Endothelial cell of umbilical vein (primary cell): ENCODE measurements around the gene SLC44A3. TPM values are rescaled to one million over a fixed set of nuclear protein-coding genes. Genes with fewer than 3 reads are reported as not detected.

Source experiments
- BruUV-seq: library from RNA; stranded (reverse); fragments of 400-500 nt; replicated peaks from 2 replicates; lab custom pipeline; 2021; lab: Mats Ljungman, UMichigan
- CTCF ChIA-PET: fragments of 300-600, 350-600 bp; sonication (Branson Sonifier 250); formaldehyde crosslinking; loops from one replicate; lab custom pipeline; 2021; ENCODE audit warnings: antibody characterized with exemption, inconsistent platforms; lab: Charles Lee
- POLR2A ChIA-PET: fragments of 300-600, 350-600 bp; sonication (Branson Sonifier 250); formaldehyde crosslinking; loops from one replicate; lab custom pipeline; 2021; ENCODE audit warnings: antibody characterized with exemption, inconsistent platforms; lab: Charles Lee
- DNase-seq: peaks from one replicate; pipeline ENCODE4 v3.0.0-alpha.2; 2011; ENCODE audit warnings: low read depth, low spot score
- FAIRE-seq: peaks from 2 replicates; lab custom pipeline; 2011; peaks lifted over from hg19 to GRCh38; lab: Jason Lieb, UNC
- H2AFZ ChIP-seq: 2 replicates; pipeline ENCODE4 v1.6.0; 2012; ENCODE audit warnings: low read depth, low read length, control low read depth, inconsistent platforms
- H3K27ac ChIP-seq: 2 replicates; pipeline ENCODE4 v1.5.1; 2011; ENCODE audit warnings: low read depth, mild to moderate bottlenecking, control low read depth, low read length, moderate library complexity; ENCODE audit not compliant: insufficient read depth
- H3K27me3 ChIP-seq, 2 experiments: 2 replicates each; pipeline versions ENCODE4 v1.6.0 to v1.6.1; 2011; ENCODE audit warnings: low read length in 2 of 2, mixed read lengths in 1 of 2; ENCODE audit not compliant: control insufficient read depth in 2 of 2, insufficient read depth in 2 of 2
- H3K36me3 ChIP-seq, 2 experiments: 2 replicates in 1 of 2; 3 replicates in 1 of 2; pipeline ENCODE4 v1.5.1; 2011; ENCODE audit warnings: low read length in 2 of 2, mild to moderate bottlenecking in 1 of 2, moderate library complexity in 1 of 2; ENCODE audit not compliant: control insufficient read depth in 2 of 2, insufficient read depth in 2 of 2; ENCODE audit errors: extremely low read depth in 1 of 2
- H3K4me1 ChIP-seq: 3 replicates; pipeline ENCODE4 v1.5.1; 2011; ENCODE audit warnings: mild to moderate bottlenecking, low read length; ENCODE audit not compliant: control insufficient read depth, insufficient read depth; ENCODE audit errors: extremely low read depth
- H3K4me2 ChIP-seq: 2 replicates; pipeline ENCODE4 v1.6.1; 2011; ENCODE audit warnings: low read length, control low read depth, mixed read lengths; ENCODE audit not compliant: insufficient read depth
- H3K4me3 ChIP-seq, 3 experiments: fragments of 200-600 bp in 1 of 3; sonication (generic), shearing (Covaris generic) in 1 of 3; replicated peaks in 1 of 3; 2 replicates each; pipeline ENCODE4 v1.5.1; 2011 to 2016; ENCODE audit warnings: control low read depth in 3 of 3, low read length in 3 of 3, mild to moderate bottlenecking in 2 of 3, inconsistent platforms in 1 of 3, low read depth in 1 of 3, moderate library complexity in 1 of 3; ENCODE audit not compliant: insufficient read depth in 1 of 3
- H3K79me2 ChIP-seq: 2 replicates; pipeline ENCODE4 v1.6.0; 2012; ENCODE audit warnings: low read length, inconsistent platforms; ENCODE audit not compliant: control insufficient read depth, insufficient read depth
- H3K9ac ChIP-seq: replicated peaks from 2 replicates; pipeline ENCODE3; 2011; ENCODE audit warnings: low read length, control low read depth; ENCODE audit not compliant: insufficient read depth; ENCODE audit errors: extremely low read depth
- H3K9me1 ChIP-seq: replicated peaks from 3 replicates; pipeline ENCODE4 v1.6.0; 2011; ENCODE audit warnings: mild to moderate bottlenecking, low read length; ENCODE audit not compliant: control insufficient read depth, insufficient read depth; ENCODE audit errors: extremely low read depth
- H3K9me3 ChIP-seq: replicated peaks from 2 replicates; pipeline ENCODE4 v1.5.1; 2012; ENCODE audit warnings: low read length, inconsistent platforms; ENCODE audit not compliant: control insufficient read depth, insufficient read depth
- H4K20me1 ChIP-seq: replicated peaks from 2 replicates; pipeline ENCODE3; 2011; ENCODE audit warnings: mild to moderate bottlenecking, low read length; ENCODE audit not compliant: control insufficient read depth, insufficient read depth; ENCODE audit errors: extremely low read depth
- EZH2 ChIP-seq: IDR thresholded peaks from 2 replicates; pipeline ENCODE4 v1.6.1; 2012; ENCODE audit warnings: borderline replicate concordance, low read depth, mild to moderate bottlenecking, moderate library complexity, low read length, inconsistent platforms; ENCODE audit not compliant: severe bottlenecking
- FOS ChIP-seq: IDR thresholded peaks from 2 replicates; pipeline ENCODE4 v1.6.1; 2011; ENCODE audit warnings: mild to moderate bottlenecking, low read length, moderate library complexity, borderline replicate concordance; ENCODE audit not compliant: insufficient read depth
- GATA2 ChIP-seq: IDR thresholded peaks from 2 replicates; pipeline ENCODE4 v1.7.0; 2011; ENCODE audit warnings: low read depth, mild to moderate bottlenecking, moderate library complexity, mixed read lengths, low read length; ENCODE audit not compliant: insufficient read length, insufficient read depth
- JUN ChIP-seq: IDR thresholded peaks from 2 replicates; pipeline ENCODE4 v1.6.1; 2011; ENCODE audit warnings: borderline replicate concordance, low read depth; ENCODE audit not compliant: insufficient read length, insufficient read depth
- MYC ChIP-seq: IDR thresholded peaks from one replicate; pipeline ENCODE4 v1.6.1; 2011; ENCODE audit warnings: mild to moderate bottlenecking, low read depth, low read length
- POLR2A ChIP-seq: IDR thresholded peaks from 2 replicates; pipeline ENCODE4 v1.6.1; 2012; ENCODE audit warnings: low read depth, mild to moderate bottlenecking, control low read depth, low read length
- POLR2AphosphoS5 ChIP-seq: IDR thresholded peaks from 2 replicates; pipeline ENCODE4 v1.6.1; 2012; ENCODE audit warnings: low read depth, mild to moderate bottlenecking, control low read depth, low read length, moderate library complexity; ENCODE audit not compliant: insufficient read depth
- dilution Hi-C: fragments of 300-500 bp; cut with MboI; formaldehyde crosslinking; loops from one replicate; pipeline ENCODE4 v1.15.0; 2019; ENCODE audit warnings: low sequenced_read_pairs; ENCODE audit not compliant: extremely low pct_ligation_motif_present
- intact Hi-C: fragments of 100-400 bp; cut with micrococcal nuclease; formaldehyde crosslinking; loops from one replicate; pipeline ENCODE4 v1.10.0; 2022
- polyA plus RNA-seq, 4 experiments: library from polyadenylated mRNA; depleted of rRNA in 3 of 4; stranded (reverse) in 3 of 4; unstranded in 1 of 4; fragments of >200 nt; gene quantifications; 2 replicates each; pipeline versions ENCODE4 v1.2.1 to v1.2.3, GENCODE V29; 2011 to 2012; ENCODE audit warnings: missing spikeins in 1 of 4
- total RNA-seq: library from RNA; stranded (reverse); gene quantifications from 2 replicates; pipeline ENCODE4 v1.2.3, GENCODE V29; 2021
- TF ChIP-seq, protein P1 (sequence below): IDR thresholded peaks from 2 replicates; pipeline ENCODE4 v1.6.1; 2011; ENCODE audit not compliant: insufficient read depth, insufficient read length
- TF ChIP-seq, protein P2 (sequence below), 2 donors: IDR thresholded peaks; 1 replicate in 1 of 2; 2 replicates in 1 of 2; pipeline ENCODE4 v1.5.1; 2011; ENCODE audit warnings: low read length in 2 of 2, mild to moderate bottlenecking in 2 of 2, moderate library complexity in 2 of 2, control low read depth in 1 of 2, inconsistent platforms in 1 of 2, low read depth in 1 of 2; ENCODE audit not compliant: insufficient read depth in 1 of 2; ENCODE audit errors: extremely low read depth in 1 of 2

Gene SLC44A3
- total and polyA plus RNA-seq, 2 donors (not counting 3 experiments of a cell fraction or from before 2014, with no cell fraction given) = 0.29 to 0.42 TPM

DNA sequence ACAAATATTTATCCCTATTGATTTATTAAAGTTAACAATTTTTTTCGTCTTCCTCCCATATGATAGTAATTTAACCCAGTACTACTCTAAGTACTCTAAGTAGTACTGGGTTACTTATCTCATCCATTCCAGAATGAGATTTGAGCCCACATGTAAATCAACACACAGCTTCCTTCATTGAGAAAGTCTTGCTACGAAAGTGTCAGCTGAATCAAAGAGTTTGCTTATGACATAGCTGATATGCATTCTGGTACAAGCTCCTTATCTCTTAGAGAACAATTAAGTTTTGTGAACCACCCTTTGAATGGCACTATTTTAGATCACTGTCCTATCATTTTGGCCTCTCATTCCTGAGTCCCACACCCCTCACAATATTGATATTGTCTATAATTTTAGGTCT is 2.4 kb upstream of the SLC44A3 start:
- Histone ChIP-seq H3K4me3 (no peak overlapping the region), H3K9me3 (no peaks in the 10 kb centered on the region), H3K27me3 (peaks cover 37 to 48% of the 10 kb centered on the region in 2 experiments), H2AFZ (no peak overlapping the region), H3K9ac (no peak overlapping the region), H3K36me3 (no peaks in the 10 kb centered on the region), H3K79me2 (no peaks in the 10 kb centered on the region), H4K20me1 (no peaks in the 10 kb centered on the region), H3K4me2 (no peak overlapping the region), H3K9me1 (no peaks in the 10 kb centered on the region), H3K27ac (no peak overlapping the region), H3K4me1 (peaks cover 2% of the 10 kb centered on the region)
- intact Hi-C loops = no loop called here
- dilution Hi-C loops = loop anchor here (25.0 kb wide), 1 partner anchor 280 kb away; the partner anchor contains the start of gene F3
- TF ChIP-seq EZH2 (no peak), GATA2 (no peak), POLR2A (no peak), JUN (no peak), POLR2AphosphoS5 (no peak), MYC (no peak), FOS (no peak)
- TF ChIP-seq, protein P1, sequence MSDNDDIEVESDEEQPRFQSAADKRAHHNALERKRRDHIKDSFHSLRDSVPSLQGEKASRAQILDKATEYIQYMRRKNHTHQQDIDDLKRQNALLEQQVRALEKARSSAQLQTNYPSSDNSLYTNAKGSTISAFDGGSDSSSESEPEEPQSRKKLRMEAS = no peak
- TF ChIP-seq, protein P2, sequence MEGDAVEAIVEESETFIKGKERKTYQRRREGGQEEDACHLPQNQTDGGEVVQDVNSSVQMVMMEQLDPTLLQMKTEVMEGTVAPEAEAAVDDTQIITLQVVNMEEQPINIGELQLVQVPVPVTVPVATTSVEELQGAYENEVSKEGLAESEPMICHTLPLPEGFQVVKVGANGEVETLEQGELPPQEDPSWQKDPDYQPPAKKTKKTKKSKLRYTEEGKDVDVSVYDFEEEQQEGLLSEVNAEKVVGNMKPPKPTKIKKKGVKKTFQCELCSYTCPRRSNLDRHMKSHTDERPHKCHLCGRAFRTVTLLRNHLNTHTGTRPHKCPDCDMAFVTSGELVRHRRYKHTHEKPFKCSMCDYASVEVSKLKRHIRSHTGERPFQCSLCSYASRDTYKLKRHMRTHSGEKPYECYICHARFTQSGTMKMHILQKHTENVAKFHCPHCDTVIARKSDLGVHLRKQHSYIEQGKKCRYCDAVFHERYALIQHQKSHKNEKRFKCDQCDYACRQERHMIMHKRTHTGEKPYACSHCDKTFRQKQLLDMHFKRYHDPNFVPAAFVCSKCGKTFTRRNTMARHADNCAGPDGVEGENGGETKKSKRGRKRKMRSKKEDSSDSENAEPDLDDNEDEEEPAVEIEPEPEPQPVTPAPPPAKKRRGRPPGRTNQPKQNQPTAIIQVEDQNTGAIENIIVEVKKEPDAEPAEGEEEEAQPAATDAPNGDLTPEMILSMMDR (IDR thresholded peaks at IDR 0.05; ENCODE audit: extremely low read depth in 1 of 2, insufficient read depth in 1 of 2, low read depth in 1 of 2, low read length in 2 of 2) = no peak
- FAIRE-seq (peak; percentile 12), DNase-seq (no peak)
- CTCF ChIA-PET = interaction anchor here (0.9 to 2.8 kb wide), 6 partner anchors 11 to 226 kb away, joined by 3 to 11 read pairs (median 5); no protein-coding TSS in a partner anchor
- BruUV-seq = no TSS peak
- POLR2A ChIA-PET = no interaction called here
